ENCODE data around the gene TNRC6B. TPM values are rescaled to one million over a fixed set of nuclear protein-coding genes. Genes with fewer than 3 reads are reported as not detected.

Gene TNRC6B
- polyA plus RNA-seq, 2 donors: 2.3 to 8.2 TPM

DNA sequence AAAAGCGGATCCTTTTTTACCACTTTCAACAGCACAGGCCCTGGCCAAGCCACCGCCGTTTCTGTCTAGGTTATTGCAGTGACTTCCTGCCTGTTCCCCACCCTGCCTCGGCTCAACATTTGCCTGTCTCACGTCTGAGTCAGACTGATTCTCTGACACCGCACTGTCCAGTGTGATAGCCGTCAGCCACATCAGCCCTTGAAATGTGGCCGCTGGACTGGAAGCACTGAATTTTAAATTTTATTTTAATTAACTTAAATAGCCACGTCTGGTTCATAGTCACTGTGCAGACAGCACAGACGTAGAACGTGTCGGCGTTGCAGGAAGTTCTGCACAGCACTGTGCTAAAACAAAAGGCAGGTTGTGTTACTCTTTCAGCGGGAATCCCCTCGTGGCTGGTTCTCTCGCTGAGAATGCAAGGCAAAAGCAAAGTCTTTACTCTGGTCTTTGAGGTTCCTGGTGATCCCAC, 112.3 kb downstream of the TNRC6B start:
- Histone ChIP-seq H3K9me3 (ENCODE audit: control insufficient read depth in 2 of 2, insufficient read depth in 1 of 2, low read depth in 1 of 2, low read length in 1 of 2) (no peaks in the 10 kb centered on the region), H3K4me1 (ENCODE audit: control insufficient read depth in 2 of 2, insufficient read depth in 2 of 2, low read length in 1 of 2) (no peaks in the 10 kb centered on the region), H3K27ac (ENCODE audit: low read depth in 2 of 2, low read length in 1 of 2) (no peak overlapping the region), H3K36me3 (ENCODE audit: control insufficient read depth in 2 of 2, insufficient read depth in 2 of 2, low read length in 1 of 2) (peaks cover 3 to 16% of the 10 kb centered on the region in 2 donors), H3K4me3 (ENCODE audit: low read depth in 1 of 2, low read length in 2 of 2) (no peak overlapping the region), H3K27me3 (ENCODE audit: control insufficient read depth in 1 of 2, insufficient read depth in 2 of 2, low read length in 2 of 2) (no peaks in the 10 kb centered on the region)
- WGBS, 2 donors: 66 to 68% methylated on average over 16 of the region's 16 CpGs

DNA sequence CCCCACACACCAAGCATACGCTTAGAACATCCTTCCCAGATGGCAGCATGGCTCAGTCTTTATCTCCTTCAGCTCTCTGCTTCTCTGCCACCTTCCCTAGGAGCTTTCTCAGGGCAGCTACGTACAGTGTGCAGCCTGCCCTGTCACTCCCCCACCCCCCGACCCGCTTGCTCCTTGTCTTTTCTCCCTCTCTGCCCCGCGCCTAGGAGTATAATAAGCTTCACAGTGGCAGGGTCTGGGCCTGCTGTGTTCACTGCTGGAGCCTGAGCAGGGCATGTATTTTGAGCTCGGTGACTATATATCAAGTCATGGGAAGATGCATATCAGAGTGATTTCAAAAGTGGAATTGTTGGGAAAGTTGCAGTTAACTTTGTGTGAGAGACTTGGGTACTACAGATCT, 112.8 kb downstream of the TNRC6B start:
- H3K27ac ChIP-seq (ENCODE audit: low read depth in 2 of 2, low read length in 1 of 2): no peak overlapping the region
- H3K27me3 ChIP-seq (ENCODE audit: control insufficient read depth in 1 of 2, insufficient read depth in 2 of 2, low read length in 2 of 2): no peaks in the 10 kb centered on the region
- 87 to 88% methylated on average over 7 of the region's 7 CpGs for WGBS, 2 donors
- H3K36me3 ChIP-seq (ENCODE audit: control insufficient read depth in 2 of 2, insufficient read depth in 2 of 2, low read length in 1 of 2): peaks cover 3 to 16% of the 10 kb centered on the region in 2 donors
- H3K9me3 ChIP-seq (ENCODE audit: control insufficient read depth in 2 of 2, insufficient read depth in 1 of 2, low read depth in 1 of 2, low read length in 1 of 2): no peaks in the 10 kb centered on the region
- H3K4me1 ChIP-seq (ENCODE audit: control insufficient read depth in 2 of 2, insufficient read depth in 2 of 2, low read length in 1 of 2): no peaks in the 10 kb centered on the region
- H3K4me3 ChIP-seq (ENCODE audit: low read depth in 1 of 2, low read length in 2 of 2): no peak overlapping the region

DNA sequence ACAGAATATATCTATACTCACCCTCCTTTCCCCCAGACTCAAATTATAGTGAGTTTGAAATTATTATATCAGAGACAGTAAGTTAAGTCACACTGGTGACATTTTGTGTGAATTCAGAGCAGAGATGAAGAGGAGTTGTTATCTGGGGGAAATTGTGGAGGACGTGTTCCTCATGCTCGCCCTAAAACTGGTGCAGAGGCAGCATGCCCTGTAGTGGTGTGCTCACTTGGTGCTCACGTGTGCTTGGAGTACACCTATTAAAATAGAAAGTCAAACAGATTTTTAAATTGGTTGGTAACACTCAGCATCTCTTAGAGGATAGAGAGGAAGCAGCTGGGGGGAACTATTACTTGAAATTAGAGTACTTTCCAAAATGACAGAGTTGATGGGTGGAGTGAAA, 117.0 kb downstream of the TNRC6B start:
- Histone ChIP-seq H3K36me3 (ENCODE audit: control insufficient read depth in 2 of 2, insufficient read depth in 2 of 2, low read length in 1 of 2) (peaks cover 0 to 8% of the 10 kb centered on the region in 2 donors), H3K27me3 (ENCODE audit: control insufficient read depth in 1 of 2, insufficient read depth in 2 of 2, low read length in 2 of 2) (no peaks in the 10 kb centered on the region), H3K9me3 (ENCODE audit: control insufficient read depth in 2 of 2, insufficient read depth in 1 of 2, low read depth in 1 of 2, low read length in 1 of 2) (no peaks in the 10 kb centered on the region), H3K4me3 (ENCODE audit: low read depth in 1 of 2, low read length in 2 of 2) (no peak overlapping the region), H3K4me1 (ENCODE audit: control insufficient read depth in 2 of 2, insufficient read depth in 2 of 2, low read length in 1 of 2) (no peaks in the 10 kb centered on the region), H3K27ac (ENCODE audit: low read depth in 2 of 2, low read length in 1 of 2) (no peak overlapping the region)
- WGBS, 2 donors: 96 to 97% methylated on average over 3 of the region's 3 CpGs

DNA sequence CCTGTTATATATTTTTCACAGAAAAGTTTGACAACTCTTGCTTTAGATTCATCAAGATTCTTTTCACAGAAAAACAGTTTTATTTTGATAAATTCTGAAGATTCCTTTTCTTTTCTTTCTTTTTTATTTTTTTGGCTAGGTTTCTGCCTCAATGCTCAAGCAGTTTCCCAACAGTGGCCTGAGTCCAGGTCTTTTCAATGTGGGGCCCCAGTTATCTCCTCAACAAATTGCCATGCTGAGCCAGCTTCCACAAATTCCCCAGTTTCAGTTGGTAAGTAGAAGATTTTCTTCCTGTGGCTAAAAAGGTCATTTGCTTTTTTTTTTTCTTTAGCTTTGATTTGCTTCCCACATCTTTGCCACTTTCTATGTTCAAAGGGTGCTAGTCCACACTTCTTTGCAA, 122.6 kb downstream of the TNRC6B start:
- Histone ChIP-seq H3K4me1 (ENCODE audit: control insufficient read depth in 2 of 2, insufficient read depth in 2 of 2, low read length in 1 of 2) (no peaks in the 10 kb centered on the region), H3K27me3 (ENCODE audit: control insufficient read depth in 1 of 2, insufficient read depth in 2 of 2, low read length in 2 of 2) (no peaks in the 10 kb centered on the region), H3K36me3 (ENCODE audit: control insufficient read depth in 2 of 2, insufficient read depth in 2 of 2, low read length in 1 of 2) (peaks cover 8 to 9% of the 10 kb centered on the region in 2 donors), H3K4me3 (ENCODE audit: low read depth in 1 of 2, low read length in 2 of 2) (no peak overlapping the region), H3K27ac (ENCODE audit: low read depth in 2 of 2, low read length in 1 of 2) (no peak overlapping the region), H3K9me3 (ENCODE audit: control insufficient read depth in 2 of 2, insufficient read depth in 1 of 2, low read depth in 1 of 2, low read length in 1 of 2) (no peaks in the 10 kb centered on the region)

DNA sequence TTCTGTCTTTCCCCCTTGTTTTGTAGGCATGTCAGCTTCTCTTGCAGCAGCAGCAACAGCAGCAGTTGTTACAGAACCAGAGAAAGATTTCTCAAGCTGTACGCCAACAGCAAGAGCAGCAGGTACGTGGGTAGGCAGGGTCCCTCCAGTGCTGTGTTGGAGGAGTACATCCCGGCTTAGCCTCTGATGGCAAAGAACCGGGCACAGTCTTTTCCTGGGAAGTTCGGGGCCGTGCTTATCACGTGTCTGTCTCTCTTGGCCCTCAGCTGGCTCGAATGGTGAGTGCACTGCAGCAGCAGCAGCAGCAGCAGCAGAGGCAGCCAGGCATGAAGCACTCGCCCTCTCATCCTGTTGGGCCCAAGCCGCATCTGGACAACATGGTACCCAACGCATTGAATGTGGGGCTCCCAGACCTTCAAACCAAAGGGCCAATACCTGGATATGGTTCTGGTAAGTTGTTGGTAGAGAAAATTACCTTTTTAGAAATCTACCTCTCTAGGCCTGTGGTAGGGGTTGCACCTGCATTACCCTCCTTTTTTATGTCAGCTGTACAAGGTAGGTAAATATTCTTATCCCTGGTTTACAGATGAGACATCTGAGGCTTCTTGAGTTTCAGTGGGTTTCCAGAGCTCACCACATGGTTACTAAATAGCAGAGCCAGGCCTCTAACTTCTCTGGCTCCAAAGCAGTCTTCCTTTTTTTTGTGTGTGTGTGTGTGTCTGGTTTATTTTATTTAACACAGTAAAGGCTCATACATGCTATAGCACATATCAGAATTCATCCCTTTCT, 123.4 kb downstream of the TNRC6B start:
- peaks cover 8 to 11% of the 10 kb centered on the region in 2 donors for H3K36me3 ChIP-seq (ENCODE audit: control insufficient read depth in 2 of 2, insufficient read depth in 2 of 2, low read length in 1 of 2)
- no peaks in the 10 kb centered on the region for H3K9me3 ChIP-seq (ENCODE audit: control insufficient read depth in 2 of 2, insufficient read depth in 1 of 2, low read depth in 1 of 2, low read length in 1 of 2)
- H3K27me3 ChIP-seq (ENCODE audit: control insufficient read depth in 1 of 2, insufficient read depth in 2 of 2, low read length in 2 of 2): no peaks in the 10 kb centered on the region
- WGBS, 2 donors: 95 to 97% methylated on average over 11 of the region's 11 CpGs
- H3K27ac ChIP-seq (ENCODE audit: low read depth in 2 of 2, low read length in 1 of 2): no peak overlapping the region
- no peaks in the 10 kb centered on the region for H3K4me1 ChIP-seq (ENCODE audit: control insufficient read depth in 2 of 2, insufficient read depth in 2 of 2, low read length in 1 of 2)
- no peak overlapping the region for H3K4me3 ChIP-seq (ENCODE audit: low read depth in 1 of 2, low read length in 2 of 2)

DNA sequence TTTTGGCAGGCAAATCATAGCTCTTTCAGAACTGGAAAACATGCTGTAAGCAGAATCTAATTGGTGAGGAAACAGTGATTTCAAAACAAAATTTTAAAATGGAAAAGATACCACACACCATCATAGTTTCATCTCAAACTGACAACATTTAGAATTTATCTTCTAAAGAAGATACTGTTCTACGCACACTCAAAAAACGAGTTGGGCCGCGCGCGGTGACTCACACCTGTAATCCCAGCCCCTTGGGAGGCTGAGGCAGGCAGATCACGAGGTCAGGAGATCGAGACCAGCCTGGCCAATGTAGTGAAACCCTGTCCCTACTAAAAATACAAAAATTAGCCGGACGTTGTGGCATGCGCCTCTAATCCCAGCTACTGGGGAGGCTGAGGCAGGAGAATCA, 124.4 kb downstream of the TNRC6B start:
- 94 to 95% methylated on average over 11 of the region's 11 CpGs for WGBS, 2 donors
- no peaks in the 10 kb centered on the region for H3K27me3 ChIP-seq (ENCODE audit: control insufficient read depth in 1 of 2, insufficient read depth in 2 of 2, low read length in 2 of 2)
- no peak overlapping the region for H3K27ac ChIP-seq (ENCODE audit: low read depth in 2 of 2, low read length in 1 of 2)
- peaks cover 8 to 11% of the 10 kb centered on the region in 2 donors for H3K36me3 ChIP-seq (ENCODE audit: control insufficient read depth in 2 of 2, insufficient read depth in 2 of 2, low read length in 1 of 2)
- H3K4me3 ChIP-seq (ENCODE audit: low read depth in 1 of 2, low read length in 2 of 2): no peak overlapping the region
- H3K9me3 ChIP-seq (ENCODE audit: control insufficient read depth in 2 of 2, insufficient read depth in 1 of 2, low read depth in 1 of 2, low read length in 1 of 2): no peaks in the 10 kb centered on the region
- H3K4me1 ChIP-seq (ENCODE audit: control insufficient read depth in 2 of 2, insufficient read depth in 2 of 2, low read length in 1 of 2): no peaks in the 10 kb centered on the region

DNA sequence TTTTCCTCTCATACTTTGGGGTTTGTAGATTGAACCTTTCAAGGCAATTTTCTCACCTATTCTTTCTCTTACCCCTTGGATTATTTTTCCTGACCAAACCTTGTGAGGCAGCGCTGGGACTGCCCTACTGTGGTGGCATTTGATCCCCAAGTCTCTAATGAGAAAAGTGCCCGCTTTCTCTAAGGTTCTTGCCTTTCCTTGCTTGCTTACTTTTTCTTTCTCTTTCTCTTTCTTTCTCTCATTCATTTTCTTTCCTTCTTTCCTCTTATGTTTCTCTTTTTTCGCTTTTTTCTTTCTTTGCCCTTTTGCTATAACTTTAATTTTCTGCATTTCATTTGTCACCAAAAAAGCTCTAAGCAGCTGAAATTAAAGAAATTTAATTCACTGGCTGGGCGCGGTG, 127.9 kb downstream of the TNRC6B start:
- Histone ChIP-seq H3K36me3 (ENCODE audit: control insufficient read depth in 2 of 2, insufficient read depth in 2 of 2, low read length in 1 of 2) (peaks cover 11 to 15% of the 10 kb centered on the region in 2 donors), H3K27ac (ENCODE audit: low read depth in 2 of 2, low read length in 1 of 2) (no peak overlapping the region), H3K9me3 (ENCODE audit: control insufficient read depth in 2 of 2, insufficient read depth in 1 of 2, low read depth in 1 of 2, low read length in 1 of 2) (no peaks in the 10 kb centered on the region), H3K27me3 (ENCODE audit: control insufficient read depth in 1 of 2, insufficient read depth in 2 of 2, low read length in 2 of 2) (no peaks in the 10 kb centered on the region), H3K4me3 (ENCODE audit: low read depth in 1 of 2, low read length in 2 of 2) (no peak overlapping the region), H3K4me1 (ENCODE audit: control insufficient read depth in 2 of 2, insufficient read depth in 2 of 2, low read length in 1 of 2) (no peaks in the 10 kb centered on the region)
- WGBS, 2 donors: 97 to 99% methylated on average over 5 of the region's 5 CpGs

GRCh38 chr22:40308999-40309573, 131.4 kb downstream of the TNRC6B start:
- no peaks in the 10 kb centered on the region for H3K27me3 ChIP-seq (ENCODE audit: control insufficient read depth in 1 of 2, insufficient read depth in 2 of 2, low read length in 2 of 2)
- no peaks in the 10 kb centered on the region for H3K9me3 ChIP-seq (ENCODE audit: control insufficient read depth in 2 of 2, insufficient read depth in 1 of 2, low read depth in 1 of 2, low read length in 1 of 2)
- no peak overlapping the region for H3K4me3 ChIP-seq (ENCODE audit: low read depth in 1 of 2, low read length in 2 of 2)
- peaks cover 10 to 16% of the 10 kb centered on the region in 2 donors for H3K36me3 ChIP-seq (ENCODE audit: control insufficient read depth in 2 of 2, insufficient read depth in 2 of 2, low read length in 1 of 2)
- H3K27ac ChIP-seq (ENCODE audit: low read depth in 2 of 2, low read length in 1 of 2): no peak overlapping the region
- H3K4me1 ChIP-seq (ENCODE audit: control insufficient read depth in 2 of 2, insufficient read depth in 2 of 2, low read length in 1 of 2): no peaks in the 10 kb centered on the region
- WGBS, 2 donors: 83 to 87% methylated on average over 6 of the region's 6 CpGs

- Histone ChIP-seq H3K27ac (ENCODE audit: low read depth in 2 of 2, low read length in 1 of 2) (no peak overlapping the region), H3K4me1 (ENCODE audit: control insufficient read depth in 2 of 2, insufficient read depth in 2 of 2, low read length in 1 of 2) (no peaks in the 10 kb centered on the region), H3K9me3 (ENCODE audit: control insufficient read depth in 2 of 2, insufficient read depth in 1 of 2, low read depth in 1 of 2, low read length in 1 of 2) (no peaks in the 10 kb centered on the region), H3K36me3 (ENCODE audit: control insufficient read depth in 2 of 2, insufficient read depth in 2 of 2, low read length in 1 of 2) (peaks cover 10 to 16% of the 10 kb centered on the region in 2 donors), H3K4me3 (ENCODE audit: low read depth in 1 of 2, low read length in 2 of 2) (no peak overlapping the region), H3K27me3 (ENCODE audit: control insufficient read depth in 1 of 2, insufficient read depth in 2 of 2, low read length in 2 of 2) (no peaks in the 10 kb centered on the region)
Measured at GRCh38 chr22:40309631-40310030, 131.9 kb downstream of the TNRC6B start.
